H4 (cell line): Measurements from ENCODE around the gene COL4A1. TPM values are rescaled to one million over a fixed set of nuclear protein-coding genes. Genes with fewer than 3 reads are reported as not detected.

Experiments
- DNase-seq: peaks from one replicate; pipeline ENCODE4 v3.0.0-alpha.2; 2015; ENCODE audit warnings: low spot score
- total RNA-seq: library from RNA; depleted of rRNA; stranded (reverse); fragments of >200 nt; shearing (Covaris generic); gene quantifications from 2 replicates; pipeline ENCODE4 v1.2.3, GENCODE V29; 2014; rRNA removed

The COL4A1 gene
- 56.1 and 66.5 TPM in 2 replicates for total RNA-seq

DNA sequence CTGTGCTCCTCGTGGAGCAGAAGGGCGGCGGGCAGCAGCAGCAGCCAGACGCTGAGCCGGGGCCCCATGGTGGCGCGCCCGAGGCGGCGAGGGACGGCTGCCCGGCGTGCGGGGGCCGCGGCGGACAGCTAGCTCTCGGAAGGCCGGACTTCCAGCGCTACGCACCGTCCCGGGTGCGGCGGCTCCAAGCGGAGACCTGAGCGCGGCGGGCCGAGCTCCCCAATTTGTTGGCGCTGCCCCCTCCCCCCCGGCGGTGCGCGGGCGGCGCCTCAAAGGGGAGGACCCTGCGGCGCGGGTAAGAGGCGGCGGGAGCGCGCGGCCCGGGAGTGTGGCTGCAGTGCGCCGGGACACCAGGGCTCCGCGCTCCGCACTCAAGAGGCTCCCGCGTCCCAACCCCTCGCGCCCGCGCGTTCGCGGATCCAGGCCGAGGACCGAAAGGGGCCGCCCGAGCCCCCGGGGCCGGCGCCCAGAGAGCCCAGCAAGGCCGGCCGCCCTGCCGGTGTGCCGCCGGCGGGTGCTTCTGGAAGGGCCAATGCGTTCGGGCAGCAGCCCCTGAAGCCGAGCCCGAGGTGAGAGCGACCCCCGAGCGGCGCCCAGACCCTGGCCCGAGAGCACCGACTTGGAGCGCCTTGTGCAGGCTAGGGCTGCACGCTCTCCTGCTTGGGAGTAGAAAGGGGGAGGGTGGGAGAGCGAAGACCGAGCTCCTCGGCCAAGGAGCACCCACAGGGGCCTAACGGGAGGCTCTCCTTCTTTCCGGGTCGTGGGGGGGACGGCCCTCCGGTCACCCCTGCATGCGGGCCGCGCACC, at the start of gene COL4A1, which contains the start of gene COL4A2:
Gene COL4A1 (minus strand): TSS at position 198 of the 807 bp plus-strand sequence. CDS start 130 bp downstream, at position 68.
Gene COL4A2 (plus strand): TSS at position 325 of the 807 bp plus-strand sequence. CDS start 620 bp downstream, outside the sequence.
- DNase-seq = no peak

GRCh38 chr13:110356362-110356761, 49.4 kb upstream of the COL4A1 start:
- DNase-seq = no peak

DNA sequence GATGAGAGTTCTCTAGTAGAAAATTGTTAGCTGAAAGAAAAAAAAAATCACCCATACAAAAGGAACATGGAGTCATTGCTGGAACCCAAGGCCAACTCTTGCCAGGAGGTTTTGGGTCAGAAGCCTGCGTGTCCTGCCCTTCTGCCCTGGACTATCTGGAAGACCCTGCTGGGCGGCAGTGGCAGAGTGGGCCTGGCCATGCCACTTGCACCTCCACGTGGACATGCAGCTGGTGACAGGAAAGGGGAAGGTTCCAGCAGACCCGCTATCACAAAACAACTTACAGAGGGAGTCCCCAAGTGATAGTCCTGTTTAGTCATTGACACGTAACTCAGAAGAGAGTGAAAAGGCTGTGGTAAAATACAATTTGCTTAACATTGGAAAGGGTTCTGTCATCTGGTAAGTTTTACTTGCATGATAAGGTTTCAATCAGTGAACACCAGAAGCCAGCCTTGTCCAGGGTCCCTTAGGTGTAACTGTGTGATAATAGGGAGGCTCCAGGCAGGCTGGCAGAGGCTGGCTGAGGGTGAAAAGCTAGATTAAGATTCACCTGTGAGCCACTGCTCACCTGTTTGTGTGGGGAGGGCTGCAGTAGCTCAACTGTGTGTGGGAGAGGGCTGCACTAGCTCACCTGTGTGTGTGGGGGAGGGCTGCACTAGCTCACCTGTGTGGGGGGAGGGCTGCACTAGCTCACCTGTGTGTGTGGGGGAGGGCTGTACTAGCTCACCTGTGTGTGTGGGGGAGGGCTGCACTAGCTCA, 47.9 kb upstream of the COL4A1 start:
- DNase-seq = no peak

DNA sequence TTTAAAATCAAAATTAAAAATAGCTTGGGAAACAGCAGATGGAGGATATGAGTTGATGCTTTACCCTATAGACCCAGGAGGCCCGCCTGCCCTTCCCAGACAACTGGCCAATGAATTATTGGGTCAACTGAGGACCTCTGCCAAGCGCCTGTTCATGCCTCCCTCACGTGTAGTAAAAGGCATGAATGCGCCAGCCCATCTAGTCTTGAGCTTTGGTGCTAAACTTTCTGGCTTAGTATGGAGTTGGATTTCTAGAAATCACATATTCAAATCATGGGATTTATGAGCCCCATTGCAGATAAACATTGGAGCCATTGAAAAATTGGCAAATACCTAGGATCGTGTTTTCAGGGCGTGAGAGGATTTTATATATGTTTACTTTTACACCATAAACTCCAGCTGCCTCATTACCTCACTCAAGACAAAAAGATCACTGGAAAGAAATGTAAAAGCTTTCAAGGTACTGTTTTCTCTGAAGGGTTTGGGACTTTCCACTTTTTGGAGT, 47.2 kb upstream of the COL4A1 start:
- no peak for DNase-seq

GRCh38 chr13:110353339-110353977, 46.5 kb upstream of the COL4A1 start:
- DNase-seq = no peak

DNA sequence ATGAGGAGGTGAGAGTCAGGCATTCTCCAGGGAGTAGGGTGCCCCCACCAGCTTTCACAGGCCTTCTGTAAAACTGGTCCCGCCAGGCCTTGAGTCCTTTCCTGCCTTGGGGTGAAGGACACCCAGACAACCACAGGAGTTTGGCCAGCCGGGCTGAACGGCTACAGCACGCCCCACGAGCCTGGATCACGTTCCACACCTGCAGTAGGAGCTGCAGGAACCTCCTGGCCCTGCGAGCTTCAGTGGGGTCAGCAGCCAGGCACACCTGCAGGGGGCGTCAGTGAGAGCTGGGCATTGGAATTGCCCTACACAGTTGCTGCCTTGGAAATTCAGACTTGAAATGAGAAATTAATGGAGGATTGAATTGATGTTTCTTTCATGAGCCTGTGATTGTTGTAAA, 45.8 kb upstream of the COL4A1 start:
- no peak for DNase-seq

GRCh38 chr13:110351636-110352420, 44.9 kb upstream of the COL4A1 start:
- DNase-seq = no peak

DNA sequence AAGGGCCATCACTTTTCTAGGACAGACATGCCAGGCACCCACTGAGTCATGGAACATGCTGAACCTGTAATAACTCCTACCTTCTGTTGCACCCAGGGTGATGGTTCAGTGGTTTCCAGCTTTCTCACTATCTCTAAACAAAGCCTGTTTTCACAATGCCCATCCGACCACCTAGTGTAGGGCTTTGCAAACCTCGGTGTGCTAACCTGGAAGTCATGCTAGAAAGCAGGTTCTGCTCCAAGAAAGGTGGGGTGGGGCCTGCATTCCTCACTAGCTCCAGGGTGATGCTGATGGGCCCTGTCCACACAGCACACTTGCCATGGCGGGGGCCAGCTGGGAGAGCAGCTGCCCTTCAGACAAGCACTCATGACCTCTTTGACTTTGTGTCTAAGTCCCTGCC, 43.6 kb upstream of the COL4A1 start:
- DNase-seq = no peak

DNA sequence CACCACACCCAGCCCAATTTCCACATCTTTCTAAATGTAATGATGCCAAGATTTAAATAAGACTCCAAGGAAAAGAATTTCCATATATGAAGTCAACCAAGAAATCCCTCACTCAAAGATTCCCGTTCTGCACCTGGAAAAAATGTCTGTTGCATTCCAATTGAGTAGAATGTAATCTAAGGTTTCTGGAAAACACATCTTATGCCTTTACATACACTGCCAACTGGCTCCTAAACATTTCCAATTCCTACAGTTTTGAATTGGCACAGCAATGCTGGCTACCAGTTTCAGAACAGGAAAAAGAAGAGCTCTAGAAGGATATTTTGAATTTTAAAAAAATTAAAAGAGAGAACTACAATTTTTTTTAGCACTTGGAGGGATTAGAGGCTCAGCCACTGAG, 43.1 kb upstream of the COL4A1 start:
- no peak for DNase-seq

GRCh38 chr13:110349239-110349638, 42.3 kb upstream of the COL4A1 start:
- no peak for DNase-seq

DNA sequence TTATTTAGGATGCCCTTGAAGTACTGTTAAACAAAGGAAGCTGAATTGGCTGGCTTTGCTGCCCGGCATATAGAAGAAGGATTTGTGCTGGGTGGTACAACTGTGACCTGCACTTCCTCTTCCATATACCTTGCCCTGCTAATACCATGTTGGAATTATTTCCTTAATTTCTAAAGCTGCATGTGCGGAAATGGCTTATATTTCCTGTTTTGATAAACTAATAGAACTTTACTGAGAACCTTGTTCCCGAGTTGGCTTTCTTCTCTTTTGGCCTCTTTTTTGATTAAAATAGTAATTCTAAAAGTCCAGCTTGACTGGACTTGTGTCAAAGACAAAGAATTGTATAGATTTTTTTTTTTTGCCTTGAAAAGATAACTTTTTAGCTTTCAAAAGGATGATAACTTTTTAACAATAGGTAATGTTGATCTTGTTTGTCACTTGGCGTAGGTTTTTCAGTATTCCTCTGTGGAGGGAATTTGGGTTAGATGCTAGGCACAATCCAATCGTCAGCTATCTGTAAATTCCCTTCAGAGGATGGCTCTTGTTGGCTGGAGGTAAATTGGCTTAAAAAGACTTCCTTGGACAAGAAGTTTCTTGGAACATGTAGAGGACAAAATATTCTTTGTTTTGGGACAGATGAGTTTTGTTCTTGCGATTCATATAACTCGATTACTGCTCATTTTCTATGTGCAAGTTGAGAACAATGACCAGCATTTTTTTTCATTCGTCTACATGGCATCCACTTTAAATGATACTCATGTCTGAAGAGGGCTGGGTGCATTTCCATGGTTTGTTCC, 41.5 kb upstream of the COL4A1 start:
- no peak for DNase-seq

- peak; percentile 39 for DNase-seq
Observed at GRCh38 chr13:110347535-110348308, 40.8 kb upstream of the COL4A1 start.

DNA sequence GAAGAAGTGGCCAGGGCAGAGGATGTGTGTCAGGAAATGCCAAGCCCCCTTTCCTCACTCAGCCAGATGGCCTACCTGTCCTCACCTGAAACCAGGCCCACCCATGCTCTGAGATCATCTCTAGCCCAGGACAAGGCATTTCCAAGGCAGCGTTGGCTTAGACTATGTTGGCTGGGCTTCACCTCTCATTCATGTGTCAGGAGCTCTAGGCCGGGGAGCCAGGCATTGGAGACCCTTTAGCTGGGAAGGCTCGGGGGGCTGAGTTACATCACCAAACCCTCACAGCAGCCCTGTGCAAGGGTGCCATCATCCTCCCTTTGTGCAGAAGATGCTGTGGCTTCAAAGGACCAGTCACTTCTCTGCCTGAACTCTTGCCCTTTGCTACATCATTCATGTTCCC, 40.1 kb upstream of the COL4A1 start:
- no peak for DNase-seq

DNA sequence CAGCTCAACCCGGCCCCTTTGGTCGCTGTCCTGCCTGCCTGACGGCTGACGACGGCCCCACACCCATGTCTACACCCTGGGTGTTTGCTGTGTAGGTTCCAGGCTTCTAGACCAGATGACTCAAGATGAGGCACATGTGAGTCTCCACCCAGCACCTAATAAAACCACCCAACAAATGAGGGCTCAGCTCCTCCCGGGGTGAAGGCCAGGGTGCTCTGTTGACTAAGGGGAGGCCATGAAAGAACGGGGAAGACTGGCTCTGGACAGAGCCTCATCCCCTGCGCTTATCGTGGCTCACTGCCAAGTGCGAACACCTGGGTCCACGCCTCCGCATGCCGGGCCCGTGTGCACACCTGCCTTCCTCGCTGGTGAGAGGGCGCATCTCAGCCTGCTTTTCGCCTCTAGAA, 39.7 kb upstream of the COL4A1 start:
- no peak for DNase-seq

DNA sequence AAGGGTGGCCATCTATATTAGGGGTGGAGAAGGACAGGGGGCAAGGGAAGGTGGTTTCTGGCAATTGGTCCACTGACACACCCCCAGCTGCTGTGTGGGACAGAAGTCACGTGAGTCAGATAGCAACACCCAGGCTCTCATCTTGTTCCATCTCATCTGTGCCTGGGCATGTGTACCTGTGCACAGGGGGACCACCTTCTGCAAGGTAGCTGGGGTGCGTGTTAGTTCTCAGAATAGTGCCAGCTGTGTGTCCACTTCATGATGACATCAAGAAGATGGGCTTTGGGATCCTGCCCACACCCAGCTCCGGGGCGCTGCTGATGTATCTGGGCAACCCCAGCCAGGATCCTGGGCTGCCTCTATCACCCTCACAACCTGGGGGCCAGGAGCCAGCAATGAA, 38.7 kb upstream of the COL4A1 start:
- DNase-seq = no peak

DNA sequence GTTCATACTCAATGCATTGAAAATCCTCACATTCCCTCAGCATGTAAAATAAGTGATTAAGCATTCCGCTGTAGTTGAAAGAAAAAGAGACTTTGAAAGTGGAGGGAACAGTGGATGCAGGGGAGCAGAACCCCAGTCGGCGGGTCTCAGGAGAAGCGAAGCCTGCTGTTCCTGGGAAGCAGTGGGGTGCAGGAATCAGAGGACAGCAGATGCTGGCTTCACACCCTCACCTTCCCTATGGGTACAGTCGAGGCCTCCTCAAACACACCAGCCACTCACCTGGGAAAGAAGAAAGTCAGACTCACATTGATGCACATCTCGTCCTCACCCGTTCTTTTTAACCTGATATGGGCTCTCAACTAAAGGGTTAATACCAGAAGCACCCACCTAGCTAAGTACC, 38.3 kb upstream of the COL4A1 start:
- no peak for DNase-seq

GRCh38 chr13:110344320-110344719, 37.4 kb upstream of the COL4A1 start:
- DNase-seq = no peak

DNA sequence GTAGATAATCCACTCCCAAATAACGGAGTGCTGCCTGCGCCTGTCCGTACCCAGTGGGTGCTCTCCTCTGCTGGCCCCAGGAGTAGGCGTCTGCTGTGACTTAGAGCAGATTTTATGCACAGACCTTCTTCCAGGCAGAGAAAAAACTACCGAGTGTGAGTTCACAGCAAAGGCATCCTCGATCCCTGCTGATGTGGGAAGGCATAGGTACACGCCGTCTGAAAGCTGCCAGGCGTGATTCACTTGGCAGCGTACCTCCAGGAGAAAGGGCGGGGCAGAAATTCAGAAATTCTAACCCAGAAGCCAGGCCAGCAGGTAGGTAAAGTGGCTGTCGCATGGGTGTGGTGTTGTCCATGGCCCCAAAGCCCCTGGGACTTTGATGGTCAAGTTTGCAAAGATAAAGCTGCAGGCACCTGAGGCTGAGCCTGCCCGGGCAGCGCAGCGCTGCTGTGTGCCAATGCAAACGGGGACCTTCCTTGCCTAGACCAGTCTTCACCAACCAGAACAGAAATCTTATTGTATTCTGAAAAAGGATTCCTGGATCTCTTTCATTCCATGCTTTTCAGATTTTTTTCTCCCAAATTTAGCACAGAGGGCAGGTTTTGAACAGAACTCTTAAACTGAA, 36.4 kb upstream of the COL4A1 start:
- no peak for DNase-seq

- no peak for DNase-seq
Observed at GRCh38 chr13:110342474-110342873, 35.5 kb upstream of the COL4A1 start.
